HepG2 (cell line): Measurements from ENCODE around the gene AK2. TPM values are rescaled to one million over a fixed set of nuclear protein-coding genes. Genes with fewer than 3 reads are reported as not detected.

Experiments used
- ATAC-seq: fragments of 200-7000 bp; cut with Tn5 transposase; 3 replicates; pipeline ENCODE4 v1.9.1; 2020; ENCODE audit warnings: mild to moderate bottlenecking, moderate library complexity
- BruUV-seq: library from RNA; stranded (reverse); fragments of 400-500 nt; replicated peaks from 2 replicates; lab custom pipeline; 2021; lab: Mats Ljungman, UMichigan
- CTCF ChIA-PET: fragments of 300-600 bp; formaldehyde crosslinking; extraction: SDS; loops from one replicate; lab custom pipeline; 2021; ENCODE audit warnings: low total read pairs, inconsistent platforms, low intra/inter-chr PET ratio; lab: Yijun Ruan, JAX
- POLR2A ChIA-PET: fragments of 350-600 bp; sonication (Branson Sonifier 250); formaldehyde crosslinking; loops from one replicate; lab custom pipeline; 2020; ENCODE audit warnings: antibody characterized with exemption, inconsistent platforms; lab: Yijun Ruan, JAX
- DNase-seq: peaks from one replicate; pipeline ENCODE4 v3.0.0-alpha.2; 2015; ENCODE audit warnings: low spot score
- FAIRE-seq: peaks from 3 replicates; lab custom pipeline; 2011; peaks lifted over from hg19 to GRCh38; lab: Jason Lieb, UNC
- H2AFZ ChIP-seq: one replicate; pipeline ENCODE4 v1.6.1; 2011; ENCODE audit warnings: low read length, inconsistent platforms
- H3K27ac ChIP-seq: fragments of 300-600 bp; 3 replicates; pipeline ENCODE4 v1.8.0; 2011; ENCODE audit warnings: mixed run types, mild to moderate bottlenecking, mixed read lengths, low read length, inconsistent platforms; ENCODE audit not compliant: insufficient read depth; ENCODE audit errors: extremely low read length
- H3K27me3 ChIP-seq, 2 experiments: fragments of 200-600 bp in 1 of 2; 2 replicates in 1 of 2; 3 replicates in 1 of 2; pipeline versions ENCODE4 v1.6.0 to v1.8.0; 2011; ENCODE audit warnings: low read length in 2 of 2, mild to moderate bottlenecking in 2 of 2, moderate library complexity in 2 of 2, inconsistent platforms in 1 of 2; ENCODE audit not compliant: insufficient read depth in 2 of 2, control insufficient read depth in 1 of 2
- H3K36me3 ChIP-seq, 2 experiments: fragments of 200-600 bp in 1 of 2; replicated peaks in 1 of 2; 2 replicates in 1 of 2; 3 replicates in 1 of 2; pipeline versions ENCODE4 v1.5.1 to v1.8.0; 2011; ENCODE audit warnings: low read length in 2 of 2, inconsistent platforms in 1 of 2; ENCODE audit not compliant: insufficient read depth in 2 of 2, control insufficient read depth in 1 of 2
- H3K4me1 ChIP-seq: 2 replicates; pipeline ENCODE4 v1.5.1; 2012; ENCODE audit warnings: low read length, inconsistent platforms; ENCODE audit not compliant: insufficient read depth
- H3K4me2 ChIP-seq: 2 replicates; pipeline ENCODE4 v1.6.0; 2011; ENCODE audit warnings: low read depth, low read length, inconsistent platforms
- H3K4me3 ChIP-seq, 3 experiments: fragments of 200-600 bp in 1 of 3; sonication (generic), shearing (Covaris generic) in 1 of 3; replicated peaks in 1 of 3; 2 replicates each; pipeline ENCODE4 v1.5.1; 2011 to 2016; ENCODE audit warnings: low read length in 3 of 3, inconsistent platforms in 2 of 3, low read depth in 2 of 3, mild to moderate bottlenecking in 2 of 3, control low read depth in 1 of 3, mixed read lengths in 1 of 3; ENCODE audit not compliant: insufficient read depth in 1 of 3
- H3K79me2 ChIP-seq: one replicate; pipeline ENCODE4 v1.6.1; 2011; ENCODE audit warnings: low read length, inconsistent platforms; ENCODE audit not compliant: insufficient read depth
- H3K9ac ChIP-seq: 2 replicates; pipeline ENCODE4 v1.6.0; 2011; ENCODE audit warnings: mild to moderate bottlenecking, low read depth, low read length, inconsistent platforms; ENCODE audit not compliant: insufficient read depth
- H3K9me3 ChIP-seq: 2 replicates; pipeline ENCODE4 v1.5.1; 2012; ENCODE audit warnings: mild to moderate bottlenecking, low read length
- H4K20me1 ChIP-seq: 2 replicates; pipeline ENCODE4 v1.6.0; 2011; ENCODE audit warnings: inconsistent platforms, mild to moderate bottlenecking, low read length, moderate library complexity; ENCODE audit not compliant: insufficient read depth
- DNMT1 ChIP-seq: sonication (generic); formaldehyde crosslinking; IDR thresholded peaks from 2 replicates; pipeline ENCODE4 v1.5.1; 2020; ENCODE audit warnings: mild to moderate bottlenecking, missing genetic modification reagents
- KDM3A ChIP-seq: IDR thresholded peaks from 2 replicates; pipeline ENCODE4 v1.6.1; 2018; ENCODE audit warnings: low read depth, missing compliant biosample characterization
- KDM6A ChIP-seq: IDR thresholded peaks from 2 replicates; pipeline ENCODE4 v1.6.1; 2016; ENCODE audit warnings: low read depth
- KMT2A ChIP-seq: sonication (generic); formaldehyde crosslinking; IDR thresholded peaks from 2 replicates; pipeline ENCODE4 v1.4.0; 2020; ENCODE audit warnings: missing genetic modification reagents
- MIXL1 ChIP-seq: IDR thresholded peaks from 2 replicates; pipeline ENCODE4 v1.6.1; 2016
- MXD4 ChIP-seq: IDR thresholded peaks from 2 replicates; pipeline ENCODE4 v1.6.1; 2016; ENCODE audit warnings: mild to moderate bottlenecking, missing biosample characterization, missing genetic modification reagents
- NFIB ChIP-seq: sonication (generic); formaldehyde crosslinking; IDR thresholded peaks from 2 replicates; pipeline ENCODE4 v1.9.0; 2021; ENCODE audit warnings: missing genetic modification reagents, mild to moderate bottlenecking, borderline replicate concordance
- PPARG ChIP-seq: conservative IDR thresholded peaks from 2 replicates; pipeline ENCODE4 v1.6.1; 2016; ENCODE audit warnings: missing biosample characterization, missing genetic modification reagents
- RAD51 ChIP-seq: fragments of 450-650 bp; IDR thresholded peaks from 2 replicates; pipeline ENCODE4 v1.6.1; 2016; ENCODE audit warnings: borderline replicate concordance
- REPIN1 ChIP-seq: sonication (generic); formaldehyde crosslinking; IDR thresholded peaks from 2 replicates; pipeline ENCODE4 v1.8.0; 2022; ENCODE audit warnings: missing genetic modification reagents, low read depth, mild to moderate bottlenecking, borderline replicate concordance
- SOX13 ChIP-seq, 3 experiments: fragments of 450-650 bp in 1 of 3; sonication (generic) in 1 of 3; formaldehyde crosslinking in 1 of 3; IDR thresholded peaks in 2 of 3; conservative IDR thresholded peaks in 1 of 3; 2 replicates each; pipeline versions ENCODE4 v1.5.0 to v1.6.1; 2016 to 2020; ENCODE audit warnings: antibody characterized with exemption in 1 of 3, mild to moderate bottlenecking in 1 of 3, missing compliant biosample characterization in 1 of 3, missing genetic modification reagents in 1 of 3, moderate library complexity in 1 of 3
- ZMYM2 ChIP-seq: sonication (generic); formaldehyde crosslinking; IDR thresholded peaks from 2 replicates; pipeline ENCODE4 v1.8.0; 2022; ENCODE audit warnings: mild to moderate bottlenecking, missing genetic modification reagents
- ZNF501 ChIP-seq: sonication (generic); formaldehyde crosslinking; IDR thresholded peaks from 2 replicates; pipeline ENCODE4 v1.5.1; 2020; ENCODE audit warnings: mild to moderate bottlenecking, moderate library complexity, missing genetic modification reagents
- ZNF574 ChIP-seq: sonication (generic); formaldehyde crosslinking; IDR thresholded peaks from 2 replicates; pipeline ENCODE4 v1.4.0; 2020; ENCODE audit warnings: missing genetic modification reagents
- ZNF629 ChIP-seq: sonication (generic); formaldehyde crosslinking; conservative IDR thresholded peaks from 2 replicates; pipeline ENCODE4 v1.5.0; 2020; ENCODE audit warnings: missing genetic modification reagents
- ZNF878 ChIP-seq: sonication (generic); formaldehyde crosslinking; IDR thresholded peaks from 2 replicates; pipeline ENCODE4 v1.8.1; 2023; ENCODE audit warnings: mild to moderate bottlenecking, missing genetic modification reagents, moderate library complexity
- ZNF891 ChIP-seq: sonication (generic); formaldehyde crosslinking; IDR thresholded peaks from 2 replicates; pipeline ENCODE4 v1.5.0; 2020; ENCODE audit warnings: mild to moderate bottlenecking, missing genetic modification reagents
- ZSCAN30 ChIP-seq: sonication (generic); formaldehyde crosslinking; IDR thresholded peaks from 2 replicates; pipeline ENCODE4 v1.5.0; 2020; ENCODE audit warnings: mild to moderate bottlenecking, missing genetic modification reagents
- WGBS: methylation state at CpG from one replicate; pipeline ENCODE4 v1.1.6; 2017; ENCODE audit warnings: low lambda C conversion rate; 5-methylcytosine and 5-hydroxymethylcytosine counted together
- in situ Hi-C: cut with HindIII; loops from 2 replicates; pipeline ENCODE4 v1.10.0; 2017; ENCODE audit warnings: low pct_unique_long_range_greater_than_20kb; ENCODE audit not compliant: extremely low pct_ligation_motif_present
- intact Hi-C: fragments of 100-400 bp; cut with micrococcal nuclease; formaldehyde crosslinking; loops from one replicate; pipeline ENCODE4 v1.10.0; 2022; ENCODE audit not compliant: unreplicated experiment
- polyA plus RNA-seq, 8 experiments: library from polyadenylated mRNA; depleted of rRNA in 3 of 8; stranded (reverse) in 7 of 8; unstranded in 1 of 8; fragments of >200 nt; fragmentation: Illumina TruSeq in 4 of 8; extraction: Trizol in 4 of 8; gene quantifications; 2 replicates each; pipeline versions ENCODE4 v1.2.1 to v1.2.3, GENCODE V29; 2011 to 2016; ENCODE audit warnings: low read depth in 4 of 8, missing spikeins in 1 of 8, mixed read lengths in 1 of 8; ENCODE audit not compliant: insufficient read depth in 1 of 8
- total RNA-seq, 5 experiments: library from RNA; depleted of rRNA; stranded (reverse); fragments of >200 nt; fragmentation: Illumina TruSeq; extraction: Trizol; gene quantifications; 2 replicates each; pipeline ENCODE4 v1.2.3, GENCODE V29; 2016; ENCODE audit warnings: low read depth in 1 of 5
- TF ChIP-seq, protein P1 (sequence below): sonication (generic); formaldehyde crosslinking; IDR thresholded peaks from 2 replicates; pipeline ENCODE4 v1.5.1; 2020; ENCODE audit warnings: mild to moderate bottlenecking, missing genetic modification reagents

Gene AK2
- total and polyA plus RNA-seq, 2 of the 13 experiments (the other 11 are each of a cell fraction or from before 2014, with no cell fraction given) = 170 to 188 TPM

GRCh38 chr1:33015216-33015615 is 21.5 kb downstream of the AK2 start (continued):
- TF ChIP-seq SOX13 (IDR thresholded peaks at IDR 0.05) (no peak), SOX13 (CRISPR knock-in tag; conservative IDR thresholded peaks at IDR 0.05 in 1 of 2, IDR thresholded peaks at IDR 0.05 in 1 of 2) (no peak), RAD51 (no peak)

- Histone ChIP-seq H3K9me3 (no peaks in the 10 kb centered on the region), H3K79me2 (no peaks in the 10 kb centered on the region), H3K4me1 (no peaks in the 10 kb centered on the region), H3K27me3 (no peaks in the 10 kb centered on the region), H3K9ac (no peak overlapping the region), H3K4me3 (no peak overlapping the region), H3K36me3 (peaks cover 33 to 66% of the 10 kb centered on the region in 2 experiments), H4K20me1 (no peaks in the 10 kb centered on the region), H3K4me2 (no peak overlapping the region), H3K27ac (no peak overlapping the region), H2AFZ (no peak overlapping the region)
- FAIRE-seq (no peak), DNase-seq (no peak), ATAC-seq (no peak)
- POLR2A ChIA-PET = no interaction called here
- in situ Hi-C loops (no loop called here), intact Hi-C loops (no loop called here)
- CTCF ChIA-PET = interaction anchor here (1.2 kb wide), 1 partner anchor 40 kb away, joined by 4 read pairs; no protein-coding TSS in a partner anchor
- BruUV-seq = no TSS peak
- 98% methylated on average over 7 of the region's 8 CpGs for WGBS
- no peak for TF ChIP-seq MXD4
- TF ChIP-seq KDM3A (CRISPR knock-in tag) = no peak
- TF ChIP-seq ZNF501 (CRISPR knock-in tag) = no peak
- TF ChIP-seq ZNF891 (CRISPR knock-in tag) = no peak
- no peak for TF ChIP-seq ZNF629
- no peak for TF ChIP-seq ZNF878 (CRISPR knock-in tag)
- TF ChIP-seq MIXL1 (CRISPR knock-in tag) = no peak
- no peak for TF ChIP-seq ZMYM2
- TF ChIP-seq ZNF574 (CRISPR knock-in tag) = no peak
- no peak for TF ChIP-seq REPIN1 (CRISPR knock-in tag)
- TF ChIP-seq PPARG = no peak
- no peak for TF ChIP-seq NFIB (CRISPR knock-in tag)
- no peak for TF ChIP-seq KDM6A (CRISPR knock-in tag)
- TF ChIP-seq, protein P1, sequence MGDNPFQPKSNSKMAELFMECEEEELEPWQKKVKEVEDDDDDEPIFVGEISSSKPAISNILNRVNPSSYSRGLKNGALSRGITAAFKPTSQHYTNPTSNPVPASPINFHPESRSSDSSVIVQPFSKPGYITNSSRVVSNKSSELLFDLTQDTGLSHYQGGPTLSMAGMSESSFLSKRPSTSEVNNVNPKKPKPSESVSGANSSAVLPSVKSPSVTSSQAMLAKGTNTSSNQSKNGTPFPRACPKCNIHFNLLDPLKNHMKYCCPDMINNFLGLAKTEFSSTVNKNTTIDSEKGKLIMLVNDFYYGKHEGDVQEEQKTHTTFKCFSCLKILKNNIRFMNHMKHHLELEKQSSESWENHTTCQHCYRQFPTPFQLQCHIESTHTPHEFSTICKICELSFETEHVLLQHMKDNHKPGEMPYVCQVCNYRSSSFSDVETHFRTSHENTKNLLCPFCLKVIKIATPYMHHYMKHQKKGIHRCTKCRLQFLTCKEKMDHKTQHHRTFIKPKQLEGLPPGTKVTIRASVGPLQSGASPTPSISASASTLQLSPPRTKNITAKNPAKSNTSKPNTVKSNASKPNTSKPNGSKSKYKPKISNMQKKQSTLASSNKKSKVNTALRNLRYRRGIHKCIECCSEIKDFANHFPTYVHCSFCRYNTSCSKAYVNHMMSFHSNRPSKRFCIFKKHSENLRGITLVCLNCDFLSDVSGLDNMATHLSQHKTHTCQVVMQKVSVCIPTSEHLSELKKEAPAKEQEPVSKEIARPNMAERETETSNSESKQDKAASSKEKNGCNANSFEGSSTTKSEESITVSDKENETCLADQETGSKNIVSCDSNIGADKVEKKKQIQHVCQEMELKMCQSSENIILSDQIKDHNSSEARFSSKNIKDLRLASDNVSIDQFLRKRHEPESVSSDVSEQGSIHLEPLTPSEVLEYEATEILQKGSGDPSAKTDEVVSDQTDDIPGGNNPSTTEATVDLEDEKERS (CRISPR knock-in tag) = no peak
- TF ChIP-seq KMT2A (CRISPR knock-in tag) = no peak
- no peak for TF ChIP-seq ZSCAN30
- no peak for TF ChIP-seq DNMT1 (CRISPR knock-in tag)
Observed at GRCh38 chr1:33014464-33015163, 22.1 kb downstream of the AK2 start.
